ENCODE measurements around the gene GPSM3.

The GPSM3 gene, protein sequence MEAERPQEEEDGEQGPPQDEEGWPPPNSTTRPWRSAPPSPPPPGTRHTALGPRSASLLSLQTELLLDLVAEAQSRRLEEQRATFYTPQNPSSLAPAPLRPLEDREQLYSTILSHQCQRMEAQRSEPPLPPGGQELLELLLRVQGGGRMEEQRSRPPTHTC

DNA sequence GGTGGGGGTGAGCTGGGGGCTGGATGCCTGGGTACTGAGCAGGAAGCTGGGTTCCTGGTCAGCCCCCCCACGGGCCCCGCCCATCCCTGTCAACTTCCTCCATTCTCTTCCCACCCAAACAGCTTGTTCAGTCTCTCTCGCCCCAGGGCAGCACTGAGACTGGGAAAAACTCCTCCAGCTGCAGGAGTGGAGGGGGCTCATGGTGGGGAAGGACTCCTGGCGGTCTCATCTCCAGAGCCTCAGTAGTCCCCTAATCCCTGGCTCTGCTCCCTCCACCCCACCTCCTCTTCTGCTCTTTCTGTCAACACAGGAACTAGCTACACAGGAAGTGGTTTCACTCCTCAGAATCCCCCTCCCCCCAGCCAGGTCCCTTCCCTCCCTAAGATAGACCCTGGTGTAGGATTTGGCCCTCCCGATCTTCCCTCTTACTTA, at the start of gene GPSM3:
Gene GPSM3, minus strand, starts transcription at position 36 of the 432 bp plus-strand sequence. CDS start 130 bp downstream, outside the sequence.
- Mint-ChIP-seq H3K36me3 (ENCODE audit: low read depth) (peaks cover 11% of the 10 kb centered on the region), H3K9me3 (no peaks in the 10 kb centered on the region), H3K4me3 (peak within 1 kb of the TSS; percentile 94), H3K27me3 (no peaks in the 10 kb centered on the region), H3K27ac (peak within 1 kb of the TSS; percentile 96), H3K4me1 (ENCODE audit: low read depth) (peaks cover 68% of the 10 kb centered on the region)

DNA sequence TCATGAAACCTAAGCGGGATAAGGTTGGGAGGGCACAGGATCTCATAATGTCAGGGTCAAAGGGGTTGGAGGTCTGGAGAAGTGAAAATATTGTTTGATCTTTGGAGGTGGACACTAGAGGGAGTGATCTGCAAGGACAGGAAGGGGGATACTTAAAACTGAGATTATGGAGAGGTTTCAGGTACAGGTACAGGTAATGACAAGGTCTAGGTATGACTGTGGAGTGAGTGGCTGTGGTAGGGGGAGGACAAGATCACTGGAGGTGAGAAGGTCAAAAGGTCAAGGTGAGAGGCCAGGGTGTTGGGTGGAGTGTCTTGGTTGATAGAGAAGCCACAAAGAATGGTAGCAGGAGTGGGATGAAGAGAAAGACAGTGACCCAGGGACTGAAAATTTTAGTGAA, 48.2 kb upstream of the GPSM3 start:
- Mint-ChIP-seq H3K27me3 (peaks cover 4% of the 10 kb centered on the region), H3K27ac (peak overlapping the region; percentile 9), H3K4me1 (ENCODE audit: low read depth) (peaks cover 26% of the 10 kb centered on the region), H3K4me3 (no peak overlapping the region), H3K36me3 (ENCODE audit: low read depth) (no peaks in the 10 kb centered on the region), H3K9me3 (no peaks in the 10 kb centered on the region)

DNA sequence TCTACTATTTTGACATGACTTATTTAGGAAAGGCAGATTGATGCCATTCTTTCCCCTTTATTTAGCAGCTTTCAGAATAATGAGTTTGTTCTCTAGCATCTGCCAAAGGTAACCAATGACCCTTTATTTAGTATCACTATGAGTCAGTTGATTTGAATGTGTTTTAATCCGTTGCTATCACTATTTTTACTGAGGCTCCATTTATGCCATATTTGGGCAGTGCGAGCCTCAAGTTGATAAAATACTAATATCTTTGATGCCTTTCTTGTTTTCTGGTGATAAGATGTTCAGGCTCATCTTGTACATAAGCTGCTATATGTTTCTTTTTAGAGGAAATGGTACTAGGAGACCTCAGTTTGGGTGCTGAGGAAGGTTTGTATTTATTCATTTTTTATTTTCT, 47.0 kb upstream of the GPSM3 start:
- Mint-ChIP-seq H3K9me3 (no peaks in the 10 kb centered on the region), H3K4me1 (ENCODE audit: low read depth) (peaks cover 18% of the 10 kb centered on the region), H3K4me3 (no peak overlapping the region), H3K27ac (no peak overlapping the region), H3K27me3 (no peaks in the 10 kb centered on the region), H3K36me3 (ENCODE audit: low read depth) (no peaks in the 10 kb centered on the region)

DNA sequence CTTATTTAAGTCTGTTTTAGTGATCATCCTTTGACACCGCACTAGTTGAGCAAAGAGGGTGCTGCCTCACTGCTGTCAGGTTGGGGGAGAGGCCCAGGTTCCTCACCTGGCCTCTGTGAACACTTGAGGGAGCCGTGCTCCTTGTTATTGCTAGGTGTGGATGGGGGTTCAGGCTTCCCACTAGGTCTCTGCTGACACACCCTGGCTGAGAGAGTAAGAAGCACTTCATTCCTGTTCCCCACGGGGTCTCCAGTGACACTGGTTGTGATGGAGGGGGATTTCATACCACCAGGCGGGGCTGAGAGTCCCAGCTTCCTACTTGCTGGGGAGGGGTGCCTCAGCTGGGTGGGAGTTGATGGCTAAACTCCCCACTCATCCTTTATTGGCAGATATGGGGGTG, 42.5 kb upstream of the GPSM3 start:
- Mint-ChIP-seq H3K4me1 (ENCODE audit: low read depth) (no peaks in the 10 kb centered on the region), H3K27ac (no peak overlapping the region), H3K4me3 (no peak overlapping the region), H3K27me3 (no peaks in the 10 kb centered on the region), H3K9me3 (no peaks in the 10 kb centered on the region), H3K36me3 (ENCODE audit: low read depth) (no peaks in the 10 kb centered on the region)

- no peak overlapping the region for H3K27ac Mint-ChIP-seq
- H3K9me3 Mint-ChIP-seq = no peaks in the 10 kb centered on the region
- peaks cover 17% of the 10 kb centered on the region for H3K4me1 Mint-ChIP-seq (ENCODE audit: low read depth)
These were observed 34.0 kb upstream of the GPSM3 start for GRCh38 chr6:32226434-32226833.

DNA sequence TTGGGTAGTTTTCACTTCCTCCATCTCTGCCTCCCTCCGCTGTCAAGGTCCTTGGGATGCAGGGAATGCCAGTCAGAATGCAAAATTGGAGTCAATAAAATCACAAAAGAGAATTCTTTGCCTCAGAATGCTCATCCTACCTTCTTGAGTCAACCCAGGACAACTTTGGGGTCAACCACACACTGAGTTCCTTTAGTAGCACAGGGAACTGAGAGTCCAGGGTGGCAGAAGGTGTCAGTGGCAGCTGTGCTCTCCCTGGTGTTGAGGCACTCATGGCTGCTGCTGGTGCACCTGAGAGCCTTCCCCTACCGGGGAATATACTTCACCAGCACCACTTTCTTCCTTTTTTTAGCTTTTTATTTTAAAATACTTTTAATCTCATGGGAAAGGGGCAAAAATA, 32.3 kb upstream of the GPSM3 start:
- H3K27me3 Mint-ChIP-seq = no peaks in the 10 kb centered on the region
- peaks cover 17% of the 10 kb centered on the region for H3K4me1 Mint-ChIP-seq (ENCODE audit: low read depth)
- H3K27ac Mint-ChIP-seq = no peak overlapping the region
- no peaks in the 10 kb centered on the region for H3K9me3 Mint-ChIP-seq
- H3K4me3 Mint-ChIP-seq = no peak overlapping the region
- H3K36me3 Mint-ChIP-seq (ENCODE audit: low read depth) = no peaks in the 10 kb centered on the region

More at GRCh38 chr6:32226434-32226833, 34.0 kb upstream of the GPSM3 start:
- H3K36me3 Mint-ChIP-seq (ENCODE audit: low read depth) = no peaks in the 10 kb centered on the region
- no peak overlapping the region for H3K4me3 Mint-ChIP-seq
- no peaks in the 10 kb centered on the region for H3K27me3 Mint-ChIP-seq

DNA sequence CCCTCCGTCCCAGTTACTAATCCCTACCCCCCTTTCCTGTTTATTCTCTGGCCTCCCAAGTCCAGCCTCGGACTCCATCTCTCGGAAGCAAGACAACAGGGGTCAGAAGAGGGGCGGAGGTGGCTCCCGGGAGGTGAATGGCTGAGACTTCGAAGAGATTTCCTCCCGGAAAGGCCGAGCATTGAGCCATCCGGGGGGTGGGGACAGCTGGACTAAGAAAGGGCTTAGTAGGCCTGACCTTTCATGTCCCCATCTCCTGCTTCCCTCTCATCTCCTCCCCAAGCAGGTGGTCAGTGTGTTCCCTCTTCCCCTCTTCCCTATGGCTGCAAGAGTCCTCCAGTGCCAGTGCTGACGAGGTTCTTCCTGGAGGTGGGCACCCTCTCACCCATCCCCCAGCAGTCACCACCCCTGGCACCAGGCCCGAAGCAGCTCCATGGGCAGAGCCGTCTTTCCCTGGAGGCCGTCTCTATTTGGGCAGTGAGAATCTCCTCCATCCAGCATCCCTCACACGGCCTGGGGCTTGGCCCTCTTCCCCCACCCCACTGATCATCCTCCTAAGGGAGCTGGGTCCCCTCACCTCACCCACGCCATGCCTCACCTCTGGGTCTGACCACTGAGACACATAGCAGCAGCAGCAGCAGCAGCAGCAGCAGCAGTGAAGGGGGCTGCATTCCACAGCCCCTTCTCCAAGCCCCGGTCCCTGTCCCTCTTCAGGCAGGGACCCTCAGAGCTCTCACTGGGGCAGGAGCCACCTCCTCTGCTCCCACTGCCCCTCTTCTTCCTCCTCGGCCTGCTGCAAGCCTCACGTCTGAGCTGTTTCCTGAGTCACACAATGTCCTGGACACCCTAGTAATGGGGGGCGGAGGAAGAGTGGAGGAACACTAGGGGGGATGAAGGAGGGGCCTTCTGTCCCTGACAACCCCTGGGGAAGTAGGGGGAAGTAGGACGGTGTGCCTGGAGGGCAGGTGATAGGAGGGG, 31.1 kb upstream of the GPSM3 start, which contains the start of gene NOTCH4:
Gene NOTCH4, minus strand, starts transcription at position 810 of the 978 bp plus-strand sequence. Its CDS starts 139 bp downstream, at position 671.
- Mint-ChIP-seq H3K4me1 (ENCODE audit: low read depth) (peaks cover 17% of the 10 kb centered on the region), H3K9me3 (no peaks in the 10 kb centered on the region), H3K27ac (peak within 1 kb of the TSS; percentile 16), H3K36me3 (ENCODE audit: low read depth) (no peaks in the 10 kb centered on the region), H3K27me3 (no peaks in the 10 kb centered on the region), H3K4me3 (no peak within 1 kb of the TSS)

DNA sequence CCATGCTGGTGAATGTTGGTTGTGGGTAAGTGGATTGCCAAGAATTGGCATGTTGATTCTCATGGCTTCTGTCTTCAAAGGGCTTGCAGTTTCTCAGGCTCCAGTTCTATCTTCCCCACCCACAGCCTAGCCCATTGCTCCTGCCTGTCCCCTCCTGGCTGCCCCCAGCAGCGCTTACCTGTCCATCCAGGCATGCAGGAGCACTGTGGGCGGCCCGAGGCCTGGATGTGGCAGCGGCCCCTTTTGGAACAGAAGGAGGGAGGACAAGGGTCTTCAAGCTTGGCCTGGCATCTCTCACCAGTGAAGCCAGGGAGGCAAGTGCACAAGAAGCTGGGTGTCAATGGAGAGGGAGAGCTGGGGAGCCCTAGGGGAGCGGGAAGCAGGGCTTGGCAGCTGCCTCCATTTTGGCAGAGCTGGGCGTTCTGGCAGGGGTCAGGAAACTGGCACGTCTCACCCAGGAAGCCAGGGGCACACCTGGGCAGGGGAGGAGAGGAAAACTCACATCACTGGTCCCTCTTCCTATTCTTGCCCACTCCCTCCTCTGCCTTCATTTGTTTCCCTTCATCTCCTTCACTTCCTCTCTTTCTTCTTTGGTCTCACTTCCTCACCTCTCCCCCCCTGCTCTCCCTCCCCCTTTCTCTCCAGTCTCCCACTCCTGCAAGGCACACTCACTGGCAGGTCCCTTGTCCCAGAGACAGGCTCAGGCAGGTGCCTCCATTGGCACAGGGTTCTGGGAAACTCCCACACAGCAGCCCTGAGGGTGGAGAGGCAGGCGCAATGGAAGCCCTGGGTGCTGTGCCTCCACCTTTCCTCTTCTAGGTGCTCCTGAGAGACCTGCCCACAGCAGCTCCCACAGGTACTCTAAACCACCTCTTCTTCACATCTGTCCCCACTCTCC, 30.1 kb upstream of the GPSM3 start:
- no peaks in the 10 kb centered on the region for H3K27me3 Mint-ChIP-seq
- H3K9me3 Mint-ChIP-seq = no peaks in the 10 kb centered on the region
- H3K36me3 Mint-ChIP-seq (ENCODE audit: low read depth) = no peaks in the 10 kb centered on the region
- no peak overlapping the region for H3K27ac Mint-ChIP-seq
- H3K4me1 Mint-ChIP-seq (ENCODE audit: low read depth) = peaks cover 17% of the 10 kb centered on the region
- no peak overlapping the region for H3K4me3 Mint-ChIP-seq

- Mint-ChIP-seq H3K27me3 (no peaks in the 10 kb centered on the region), H3K36me3 (ENCODE audit: low read depth) (no peaks in the 10 kb centered on the region), H3K27ac (no peak overlapping the region), H3K9me3 (no peaks in the 10 kb centered on the region), H3K4me1 (ENCODE audit: low read depth) (peaks cover 17% of the 10 kb centered on the region), H3K4me3 (no peak overlapping the region)
These were observed 27.6 kb upstream of the GPSM3 start for GRCh38 chr6:32220021-32220420.

GRCh38 chr6:32218167-32218566, 25.7 kb upstream of the GPSM3 start:
- Mint-ChIP-seq H3K4me1 (ENCODE audit: low read depth) (peaks cover 9% of the 10 kb centered on the region), H3K4me3 (no peak overlapping the region), H3K9me3 (no peaks in the 10 kb centered on the region), H3K27ac (no peak overlapping the region), H3K27me3 (no peaks in the 10 kb centered on the region), H3K36me3 (ENCODE audit: low read depth) (no peaks in the 10 kb centered on the region)

DNA sequence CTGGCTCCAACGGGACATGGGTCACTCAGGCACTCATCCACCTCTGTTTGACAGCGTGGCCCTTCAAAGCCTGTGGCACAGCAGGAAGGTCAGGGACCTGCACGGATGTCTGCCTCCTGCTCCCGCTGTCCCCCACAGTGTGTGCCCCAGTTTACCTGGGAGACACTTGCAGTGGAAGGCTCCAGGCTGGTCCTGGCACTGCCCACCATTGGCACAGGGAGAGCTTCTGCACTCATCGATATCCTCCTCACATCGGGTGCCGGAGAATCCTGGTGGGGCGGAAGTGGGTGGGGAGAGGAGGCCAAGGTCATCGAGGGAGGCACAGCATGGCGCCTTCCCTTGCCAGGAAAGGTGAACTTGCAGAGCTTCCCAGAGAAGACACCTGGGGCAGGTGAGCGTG, 24.6 kb upstream of the GPSM3 start:
- Mint-ChIP-seq H3K4me1 (ENCODE audit: low read depth) (peaks cover under 1% of the 10 kb centered on the region), H3K4me3 (no peak overlapping the region), H3K36me3 (ENCODE audit: low read depth) (no peaks in the 10 kb centered on the region), H3K27me3 (no peaks in the 10 kb centered on the region), H3K9me3 (no peaks in the 10 kb centered on the region), H3K27ac (no peak overlapping the region)

DNA sequence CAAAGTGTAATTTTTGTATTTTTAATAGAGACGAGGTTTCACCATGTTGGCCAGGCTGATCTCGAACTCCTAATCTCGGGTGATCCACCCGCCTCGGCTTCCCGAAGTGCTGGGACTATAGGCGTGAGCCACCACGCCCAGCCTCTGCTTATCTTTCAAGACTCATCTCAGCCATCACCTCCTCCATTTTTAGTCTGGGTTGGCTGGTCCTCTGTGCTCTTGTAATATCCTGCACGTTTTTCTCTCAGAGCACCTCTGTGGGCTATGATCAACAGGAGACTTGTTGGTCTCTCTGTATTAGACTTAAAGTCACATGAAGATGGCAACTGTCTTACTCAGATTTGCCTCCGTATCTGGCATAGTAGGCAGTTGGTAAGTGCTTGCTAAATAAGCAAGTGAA, 23.8 kb upstream of the GPSM3 start:
- Mint-ChIP-seq H3K4me1 (ENCODE audit: low read depth) (no peaks in the 10 kb centered on the region), H3K27ac (no peak overlapping the region), H3K9me3 (no peaks in the 10 kb centered on the region), H3K36me3 (ENCODE audit: low read depth) (no peaks in the 10 kb centered on the region), H3K4me3 (no peak overlapping the region), H3K27me3 (no peaks in the 10 kb centered on the region)

- H3K4me3 Mint-ChIP-seq = no peak overlapping the region
- no peak overlapping the region for H3K27ac Mint-ChIP-seq
- H3K36me3 Mint-ChIP-seq (ENCODE audit: low read depth) = no peaks in the 10 kb centered on the region
- no peaks in the 10 kb centered on the region for H3K27me3 Mint-ChIP-seq
- H3K9me3 Mint-ChIP-seq = no peaks in the 10 kb centered on the region
- H3K4me1 Mint-ChIP-seq (ENCODE audit: low read depth) = no peaks in the 10 kb centered on the region
These were observed 23.2 kb upstream of the GPSM3 start for GRCh38 chr6:32215617-32216016.

GRCh38 chr6:32214126-32214525, 21.7 kb upstream of the GPSM3 start:
- Mint-ChIP-seq H3K9me3 (no peaks in the 10 kb centered on the region), H3K27ac (no peak overlapping the region), H3K27me3 (no peaks in the 10 kb centered on the region)

More at GRCh38 chr6:32214126-32214525, 21.7 kb upstream of the GPSM3 start:
- Mint-ChIP-seq H3K4me3 (no peak overlapping the region), H3K4me1 (ENCODE audit: low read depth) (no peaks in the 10 kb centered on the region), H3K36me3 (ENCODE audit: low read depth) (no peaks in the 10 kb centered on the region)

Data from stimulated activated naive CD8-positive, alpha-beta T cell treated with anti-CD3 and anti-CD28 coated beads, Interleukin-15, Interleukin-2, amounts not matched to agents 100 ng/mL and 50 ng/mL, for 24 hours (primary cell).